Body of pancreas (tissue), 4 donors: ENCODE results near the gene TBCK. TPM values are rescaled to one million over a fixed set of nuclear protein-coding genes. Genes with fewer than 3 reads are reported as not detected.
A peak's percentile ranks its signal among the peaks of the same experiment; 100 is the strongest.

ENCODE experiments used
- ATAC-seq: fragments of 150-250 bp; one replicate; pipeline ENCODE4 v1.9.1; 2016
- DNase-seq, 4 donors: peaks; one replicate each; pipeline ENCODE4 v3.0.0-alpha.2; 2019
- H3K27ac ChIP-seq, 4 donors: fragments of 200-600 bp; sonication (generic); 1 replicate in 3 of 4; 2 replicates in 1 of 4; pipeline versions ENCODE4 v1.5.1 to v1.6.1; 2016 to 2019; ENCODE audit warnings: mild to moderate bottlenecking in 1 of 4, mixed read lengths in 1 of 4, moderate library complexity in 1 of 4
- H3K27me3 ChIP-seq, 2 donors: fragments of 200-600 bp; sonication (generic); one replicate each; pipeline ENCODE4 v1.6.0; 2016; ENCODE audit warnings: mild to moderate bottlenecking in 1 of 2
- H3K36me3 ChIP-seq, 2 donors: fragments of 200-600 bp; sonication (generic); replicated peaks in 1 of 2; 2 replicates each; pipeline ENCODE4 v1.5.1; 2016; ENCODE audit warnings: low read depth in 2 of 2; ENCODE audit not compliant: insufficient read depth in 1 of 2
- H3K4me1 ChIP-seq: fragments of 200-600 bp; sonication (generic); one replicate; pipeline ENCODE4 v1.6.0; 2016
- H3K4me3 ChIP-seq, 2 donors: fragments of 200-600 bp; sonication (generic); 1 replicate in 1 of 2; 2 replicates in 1 of 2; pipeline ENCODE4 v1.5.1; 2016 to 2019
- H3K9me3 ChIP-seq, 3 donors: fragments of 200-600 bp; sonication (generic); 1 replicate in 2 of 3; 2 replicates in 1 of 3; pipeline ENCODE4 v1.5.1; 2016
- CTCF ChIP-seq, 7 experiments: fragments of 450-650 bp in 4 of 7; fragments of 200-600 bp in 3 of 7; sonication (generic) in 3 of 7; IDR thresholded peaks; one replicate each; pipeline ENCODE4 v1.5.1; 2016 to 2019; ENCODE audit warnings: antibody characterized with exemption in 7 of 7
- POLR2A ChIP-seq, 3 donors: fragments of 450-650 bp; IDR thresholded peaks; one replicate each; pipeline ENCODE4 v1.6.1; 2016; ENCODE audit warnings: antibody characterized with exemption in 3 of 3, mild to moderate bottlenecking in 2 of 3
- whole genome bisulfite sequencing, 2 donors: methylation state at CpG; one replicate each; pipeline ENCODE4 v1.1.5; 2017; 5-methylcytosine and 5-hydroxymethylcytosine counted together
- intact Hi-C: fragments of 100-400 bp; cut with DNase I; formaldehyde crosslinking; loops from one replicate; pipeline ENCODE4 v1.15.1; 2023
- total RNA-seq, 2 donors: library from RNA; depleted of rRNA; stranded (reverse); fragments of >200 nt; gene quantifications; one replicate each; pipeline ENCODE4 v1.1.0, GENCODE V29; 2016

TBCK gene
- total RNA-seq, 2 donors from 2014 or later: 24.7 to 28.5 TPM

- H3K9me3 ChIP-seq: no peaks in the 10 kb centered on the region
- H3K27ac ChIP-seq: no peak overlapping the region
- no peak overlapping the region for H3K4me3 ChIP-seq
- H3K36me3 ChIP-seq: no peaks in the 10 kb centered on the region
- H3K4me1 ChIP-seq: no peaks in the 10 kb centered on the region
- no peaks in the 10 kb centered on the region for H3K27me3 ChIP-seq
- TF ChIP-seq CTCF (IDR thresholded peaks at IDR 0.05) (no peak), POLR2A (IDR thresholded peaks at IDR 0.05) (no peak)
- ATAC-seq (no peak), DNase-seq (no peak)
- WGBS, 2 donors: 64 to 68% methylated on average over 7 of the region's 7 CpGs
- intact Hi-C loops: no loop called here
Measured at GRCh38 chr4:105996845-105997244, 319.2 kb downstream of the TBCK start.

GRCh38 chr4:105994841-105995501 lies 321.0 kb downstream of the TBCK start:
- DNase-seq (no peak), ATAC-seq (no peak)
- no peaks in the 10 kb centered on the region for H3K36me3 ChIP-seq
- H3K27me3 ChIP-seq: no peaks in the 10 kb centered on the region
- H3K4me3 ChIP-seq: no peak overlapping the region
- 59 to 75% methylated on average over 5 of the region's 5 CpGs for WGBS, 2 donors
- H3K9me3 ChIP-seq: no peaks in the 10 kb centered on the region
- intact Hi-C loops: no loop called here
- H3K27ac ChIP-seq: no peak overlapping the region
- no peak for TF ChIP-seq POLR2A (IDR thresholded peaks at IDR 0.05)
- no peak for TF ChIP-seq CTCF (IDR thresholded peaks at IDR 0.05)
- peaks cover 6% of the 10 kb centered on the region for H3K4me1 ChIP-seq

GRCh38 chr4:105994061-105994460 lies 321.9 kb downstream of the TBCK start:
- DNase-seq: no peak
- no peaks in the 10 kb centered on the region for H3K36me3 ChIP-seq
- no peak for ATAC-seq
- intact Hi-C loops: no loop called here
- TF ChIP-seq POLR2A (IDR thresholded peaks at IDR 0.05): no peak
- no peak for TF ChIP-seq CTCF (IDR thresholded peaks at IDR 0.05)
- no peak overlapping the region for H3K27ac ChIP-seq
- H3K4me1 ChIP-seq: peaks cover 6% of the 10 kb centered on the region
- H3K9me3 ChIP-seq: no peaks in the 10 kb centered on the region
- H3K4me3 ChIP-seq: no peak overlapping the region
- WGBS, 2 donors: 61 to 65% methylated on average over 6 of the region's 6 CpGs
- H3K27me3 ChIP-seq: no peaks in the 10 kb centered on the region

GRCh38 chr4:105992641-105993305 lies 323.2 kb downstream of the TBCK start:
- DNase-seq (no peak), ATAC-seq (no peak)
- intact Hi-C loops: no loop called here
- Histone ChIP-seq H3K9me3 (no peaks in the 10 kb centered on the region), H3K27me3 (no peaks in the 10 kb centered on the region), H3K4me3 (no peak overlapping the region), H3K27ac (no peak overlapping the region), H3K36me3 (no peaks in the 10 kb centered on the region), H3K4me1 (peaks cover 6% of the 10 kb centered on the region)
- no peak for TF ChIP-seq POLR2A (IDR thresholded peaks at IDR 0.05)
- TF ChIP-seq CTCF (IDR thresholded peaks at IDR 0.05): no peak
- WGBS, 2 donors: 81 to 96% methylated on average over 2 of the region's 2 CpGs

GRCh38 chr4:105991726-105992125 lies 324.3 kb downstream of the TBCK start:
- H3K27ac ChIP-seq: peak overlapping the region in 2 of 4 donors; percentile 55 to 73
- 86 to 96% methylated on average over 8 of the region's 8 CpGs for WGBS, 2 donors

More at GRCh38 chr4:105991726-105992125, 324.3 kb downstream of the TBCK start:
- Histone ChIP-seq H3K4me3 (no peak overlapping the region), H3K36me3 (no peaks in the 10 kb centered on the region), H3K27me3 (no peaks in the 10 kb centered on the region), H3K9me3 (no peaks in the 10 kb centered on the region), H3K4me1 (peaks cover 6% of the 10 kb centered on the region)
- DNase-seq (no peak), ATAC-seq (no peak)
- TF ChIP-seq CTCF (IDR thresholded peaks at IDR 0.05) (no peak), POLR2A (IDR thresholded peaks at IDR 0.05) (no peak)
- intact Hi-C loops: no loop called here
